ENCODE measurements around the gene RSU1. TPM values are rescaled to one million over a fixed set of nuclear protein-coding genes. Genes with fewer than 3 reads are reported as not detected.
"Not testable (repeated sequence)": the region's sequence is repeated elsewhere in the genome, so short reads cannot be mapped to it uniquely, and the experiment has no call there.

RSU1 gene
- total RNA-seq, 1 donor from 2014 or later: 142 TPM

GRCh38 chr10:16828701-16829175 is 11.5 kb upstream of the RSU1 start:
- H3K36me3 Mint-ChIP-seq (ENCODE audit: low read depth, unreplicated experiment): no peaks in the 10 kb centered on the region
- peak; percentile 86 for DNase-seq (ENCODE audit: low read depth)
- FAIRE-seq: peak; percentile 76
- peaks cover 2% of the 10 kb centered on the region for H3K27me3 Mint-ChIP-seq (ENCODE audit: low read depth, unreplicated experiment)
- Histone ChIP-seq H3K4me1 (ENCODE audit: insufficient read depth, low read length) (peaks cover 24% of the 10 kb centered on the region), H2AFZ (ENCODE audit: low read depth, low read length) (peak overlapping the region; percentile 62), H3K9me3 (ENCODE audit: insufficient read depth, low read depth, low read length) (no peaks in the 10 kb centered on the region), H3K9ac (ENCODE audit: low read length) (peak overlapping the region; percentile 63), H3K4me2 (ENCODE audit: low read length) (peak overlapping the region; percentile 83), H3K27ac (ENCODE audit: low read depth, low read length) (peak overlapping the region; percentile 66), H3K27me3 (ENCODE audit: insufficient read depth, low read length) (no peaks in the 10 kb centered on the region), H3K4me3 (ENCODE audit: insufficient read depth, low read depth, low read length) (peak overlapping the region; percentile 41), H3K36me3 (ENCODE audit: insufficient read depth, low read length) (no peaks in the 10 kb centered on the region), H4K20me1 (ENCODE audit: insufficient read depth, low read length) (no peaks in the 10 kb centered on the region), H3K79me2 (ENCODE audit: insufficient read depth, low read length) (no peaks in the 10 kb centered on the region)
- peaks cover 2% of the 10 kb centered on the region for H3K4me1 Mint-ChIP-seq (ENCODE audit: low read depth, unreplicated experiment)
- no peak overlapping the region for H3K4me3 Mint-ChIP-seq (ENCODE audit: unreplicated experiment)
- H3K27ac Mint-ChIP-seq (ENCODE audit: unreplicated experiment): no peak overlapping the region
- H3K9me3 Mint-ChIP-seq (ENCODE audit: unreplicated experiment): no peaks in the 10 kb centered on the region
- no peak for TF ChIP-seq EZH2 (IDR thresholded peaks at IDR 0.05; ENCODE audit: insufficient read depth, low read length)
- TF ChIP-seq, protein P1, sequence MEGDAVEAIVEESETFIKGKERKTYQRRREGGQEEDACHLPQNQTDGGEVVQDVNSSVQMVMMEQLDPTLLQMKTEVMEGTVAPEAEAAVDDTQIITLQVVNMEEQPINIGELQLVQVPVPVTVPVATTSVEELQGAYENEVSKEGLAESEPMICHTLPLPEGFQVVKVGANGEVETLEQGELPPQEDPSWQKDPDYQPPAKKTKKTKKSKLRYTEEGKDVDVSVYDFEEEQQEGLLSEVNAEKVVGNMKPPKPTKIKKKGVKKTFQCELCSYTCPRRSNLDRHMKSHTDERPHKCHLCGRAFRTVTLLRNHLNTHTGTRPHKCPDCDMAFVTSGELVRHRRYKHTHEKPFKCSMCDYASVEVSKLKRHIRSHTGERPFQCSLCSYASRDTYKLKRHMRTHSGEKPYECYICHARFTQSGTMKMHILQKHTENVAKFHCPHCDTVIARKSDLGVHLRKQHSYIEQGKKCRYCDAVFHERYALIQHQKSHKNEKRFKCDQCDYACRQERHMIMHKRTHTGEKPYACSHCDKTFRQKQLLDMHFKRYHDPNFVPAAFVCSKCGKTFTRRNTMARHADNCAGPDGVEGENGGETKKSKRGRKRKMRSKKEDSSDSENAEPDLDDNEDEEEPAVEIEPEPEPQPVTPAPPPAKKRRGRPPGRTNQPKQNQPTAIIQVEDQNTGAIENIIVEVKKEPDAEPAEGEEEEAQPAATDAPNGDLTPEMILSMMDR (IDR thresholded peaks at IDR 0.05; ENCODE audit: insufficient read depth, low read depth, low read length): no peak

GRCh38 chr10:16828114-16828568 is 10.9 kb upstream of the RSU1 start:
- H3K27ac ChIP-seq (ENCODE audit: low read depth, low read length): peak overlapping the region; percentile 66
- H3K4me3 ChIP-seq (ENCODE audit: insufficient read depth, low read depth, low read length): peak overlapping the region; percentile 41
- DNase-seq (ENCODE audit: low read depth): peak; percentile 65
- no peak for TF ChIP-seq EZH2 (IDR thresholded peaks at IDR 0.05; ENCODE audit: insufficient read depth, low read length)
- TF ChIP-seq, protein P1 (IDR thresholded peaks at IDR 0.05; ENCODE audit: insufficient read depth, low read depth, low read length): peak; percentile 59
- peak overlapping the region; percentile 83 for H3K4me2 ChIP-seq (ENCODE audit: low read length)
- peaks cover 5% of the 10 kb centered on the region for H3K9me3 Mint-ChIP-seq (ENCODE audit: unreplicated experiment)
- peaks cover 2% of the 10 kb centered on the region for H3K9me3 ChIP-seq (ENCODE audit: insufficient read depth, low read depth, low read length)
- no peak overlapping the region for H2AFZ ChIP-seq (ENCODE audit: low read depth, low read length)
- no peak overlapping the region for H3K27ac Mint-ChIP-seq (ENCODE audit: unreplicated experiment)
- peak overlapping the region; percentile 63 for H3K9ac ChIP-seq (ENCODE audit: low read length)
- peaks cover 2% of the 10 kb centered on the region for H3K27me3 Mint-ChIP-seq (ENCODE audit: low read depth, unreplicated experiment)
- no peaks in the 10 kb centered on the region for H3K36me3 ChIP-seq (ENCODE audit: insufficient read depth, low read length)
- H3K36me3 Mint-ChIP-seq (ENCODE audit: low read depth, unreplicated experiment): no peaks in the 10 kb centered on the region
- peaks cover 2% of the 10 kb centered on the region for H3K4me1 Mint-ChIP-seq (ENCODE audit: low read depth, unreplicated experiment)
- H3K79me2 ChIP-seq (ENCODE audit: insufficient read depth, low read length): no peaks in the 10 kb centered on the region
- FAIRE-seq: peak; percentile 66
- no peaks in the 10 kb centered on the region for H3K27me3 ChIP-seq (ENCODE audit: insufficient read depth, low read length)
- no peaks in the 10 kb centered on the region for H4K20me1 ChIP-seq (ENCODE audit: insufficient read depth, low read length)
- no peak overlapping the region for H3K4me3 Mint-ChIP-seq (ENCODE audit: unreplicated experiment)
- peaks cover 19% of the 10 kb centered on the region for H3K4me1 ChIP-seq (ENCODE audit: insufficient read depth, low read length)

GRCh38 chr10:16827474-16827873 is 10.2 kb upstream of the RSU1 start:
- H3K4me1 Mint-ChIP-seq (ENCODE audit: low read depth, unreplicated experiment); H3K9ac ChIP-seq (ENCODE audit: low read length); H3K9me3 Mint-ChIP-seq (ENCODE audit: unreplicated experiment); H3K4me2 ChIP-seq (ENCODE audit: low read length); H3K36me3 Mint-ChIP-seq (ENCODE audit: low read depth, unreplicated experiment); H3K27ac ChIP-seq (ENCODE audit: low read depth, low read length); H3K79me2 ChIP-seq (ENCODE audit: insufficient read depth, low read length); H4K20me1 ChIP-seq (ENCODE audit: insufficient read depth, low read length); H3K36me3 ChIP-seq (ENCODE audit: insufficient read depth, low read length); H3K27ac Mint-ChIP-seq (ENCODE audit: unreplicated experiment); H2AFZ ChIP-seq (ENCODE audit: low read depth, low read length); H3K4me3 ChIP-seq (ENCODE audit: insufficient read depth, low read depth, low read length); H3K9me3 ChIP-seq (ENCODE audit: insufficient read depth, low read depth, low read length); DNase-seq (ENCODE audit: low read depth); H3K27me3 ChIP-seq (ENCODE audit: insufficient read depth, low read length); H3K4me3 Mint-ChIP-seq (ENCODE audit: unreplicated experiment); H3K27me3 Mint-ChIP-seq (ENCODE audit: low read depth, unreplicated experiment); FAIRE-seq: not testable (repeated sequence)
- H3K4me1 ChIP-seq (ENCODE audit: insufficient read depth, low read length): peaks cover 12% of the 10 kb centered on the region

All from astrocyte (in vitro differentiated cells and primary cell).